HepG2 (cell line): ENCODE measurements around the gene PSD. TPM values are rescaled to one million over a fixed set of nuclear protein-coding genes. Genes with fewer than 3 reads are reported as not detected.

ENCODE experiments used
- CREBL2 ChIP-seq: sonication (generic); formaldehyde crosslinking; IDR thresholded peaks from 2 replicates; pipeline ENCODE4 v1.8.1; 2023; ENCODE audit warnings: missing genetic modification reagents, mild to moderate bottlenecking, borderline replicate concordance
- FOSL1 ChIP-seq: sonication (generic); formaldehyde crosslinking; IDR thresholded peaks from 2 replicates; pipeline ENCODE4 v1.9.0; 2021; ENCODE audit warnings: missing genetic modification reagents, borderline replicate concordance
- KIAA2018 ChIP-seq: sonication (generic); formaldehyde crosslinking; IDR thresholded peaks from 2 replicates; pipeline ENCODE4 v1.5.0; 2020; ENCODE audit warnings: mild to moderate bottlenecking, missing genetic modification reagents, borderline replicate concordance
- REPIN1 ChIP-seq: sonication (generic); formaldehyde crosslinking; IDR thresholded peaks from 2 replicates; pipeline ENCODE4 v1.8.0; 2022; ENCODE audit warnings: missing genetic modification reagents, low read depth, mild to moderate bottlenecking, borderline replicate concordance
- STAG1 ChIP-seq: sonication (generic); formaldehyde crosslinking; IDR thresholded peaks from 2 replicates; pipeline ENCODE4 v1.4.0; 2020; ENCODE audit warnings: missing genetic modification reagents
- ZFX ChIP-seq: sonication (generic); formaldehyde crosslinking; IDR thresholded peaks from 2 replicates; pipeline ENCODE4 v1.4.0; 2020; ENCODE audit warnings: mild to moderate bottlenecking, low read depth, missing genetic modification reagents, moderate library complexity
- ZNF234 ChIP-seq: sonication (generic); formaldehyde crosslinking; conservative IDR thresholded peaks from 2 replicates; pipeline ENCODE4 v1.5.1; 2020; ENCODE audit warnings: mild to moderate bottlenecking, missing genetic modification reagents
- ZNF687 ChIP-seq: sonication (generic); formaldehyde crosslinking; IDR thresholded peaks from 2 replicates; pipeline ENCODE4 v1.5.1; 2020; ENCODE audit warnings: mild to moderate bottlenecking, missing genetic modification reagents, moderate library complexity
- ZNF710 ChIP-seq: sonication (generic); formaldehyde crosslinking; IDR thresholded peaks from 2 replicates; pipeline ENCODE4 v1.5.0; 2020; ENCODE audit warnings: mild to moderate bottlenecking, missing genetic modification reagents, borderline replicate concordance
- ZNF749 ChIP-seq: sonication (generic); formaldehyde crosslinking; IDR thresholded peaks from 2 replicates; pipeline ENCODE4 v1.8.0; 2022; ENCODE audit warnings: mild to moderate bottlenecking, missing genetic modification reagents, moderate library complexity, borderline replicate concordance
- polyA plus RNA-seq, 8 experiments: library from polyadenylated mRNA; depleted of rRNA in 3 of 8; stranded (reverse) in 7 of 8; unstranded in 1 of 8; fragments of >200 nt; fragmentation: Illumina TruSeq in 4 of 8; extraction: Trizol in 4 of 8; gene quantifications; 2 replicates each; pipeline versions ENCODE4 v1.2.1 to v1.2.3, GENCODE V29; 2011 to 2016; ENCODE audit warnings: low read depth in 4 of 8, missing spikeins in 1 of 8, mixed read lengths in 1 of 8; ENCODE audit not compliant: insufficient read depth in 1 of 8
- total RNA-seq, 5 experiments: library from RNA; depleted of rRNA; stranded (reverse); fragments of >200 nt; fragmentation: Illumina TruSeq; extraction: Trizol; gene quantifications; 2 replicates each; pipeline ENCODE4 v1.2.3, GENCODE V29; 2016; ENCODE audit warnings: low read depth in 1 of 5

The PSD gene
- total and polyA plus RNA-seq, 2 of the 13 experiments (the other 11 are each of a cell fraction or from before 2014, with no cell fraction given) = 0.35 to 0.58 TPM

- TF ChIP-seq KIAA2018 (CRISPR knock-in tag) = no peak
- peak; percentile 92 for TF ChIP-seq ZNF710 (CRISPR knock-in tag)
- TF ChIP-seq STAG1 (CRISPR knock-in tag) = peak; percentile 77
- TF ChIP-seq ZNF749 (CRISPR knock-in tag) = peak; percentile 84; the same call in 1 of the 2 replicates
- TF ChIP-seq FOSL1 (CRISPR knock-in tag) = no peak
- TF ChIP-seq ZFX (CRISPR knock-in tag) = peak; percentile 97
- peak; percentile 93 for TF ChIP-seq REPIN1 (CRISPR knock-in tag)
- TF ChIP-seq ZNF234 (CRISPR knock-in tag) = no peak
- no peak; the same call in 1 of the 2 replicates for TF ChIP-seq CREBL2 (CRISPR knock-in tag)
- peak; percentile 97 for TF ChIP-seq ZNF687
Observed at GRCh38 chr10:102399217-102400021, 19.2 kb downstream of the PSD start (continued).
